ENCODE results near the gene CHRNA10.

Gene CHRNA10, protein sequence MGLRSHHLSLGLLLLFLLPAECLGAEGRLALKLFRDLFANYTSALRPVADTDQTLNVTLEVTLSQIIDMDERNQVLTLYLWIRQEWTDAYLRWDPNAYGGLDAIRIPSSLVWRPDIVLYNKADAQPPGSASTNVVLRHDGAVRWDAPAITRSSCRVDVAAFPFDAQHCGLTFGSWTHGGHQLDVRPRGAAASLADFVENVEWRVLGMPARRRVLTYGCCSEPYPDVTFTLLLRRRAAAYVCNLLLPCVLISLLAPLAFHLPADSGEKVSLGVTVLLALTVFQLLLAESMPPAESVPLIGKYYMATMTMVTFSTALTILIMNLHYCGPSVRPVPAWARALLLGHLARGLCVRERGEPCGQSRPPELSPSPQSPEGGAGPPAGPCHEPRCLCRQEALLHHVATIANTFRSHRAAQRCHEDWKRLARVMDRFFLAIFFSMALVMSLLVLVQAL

DNA sequence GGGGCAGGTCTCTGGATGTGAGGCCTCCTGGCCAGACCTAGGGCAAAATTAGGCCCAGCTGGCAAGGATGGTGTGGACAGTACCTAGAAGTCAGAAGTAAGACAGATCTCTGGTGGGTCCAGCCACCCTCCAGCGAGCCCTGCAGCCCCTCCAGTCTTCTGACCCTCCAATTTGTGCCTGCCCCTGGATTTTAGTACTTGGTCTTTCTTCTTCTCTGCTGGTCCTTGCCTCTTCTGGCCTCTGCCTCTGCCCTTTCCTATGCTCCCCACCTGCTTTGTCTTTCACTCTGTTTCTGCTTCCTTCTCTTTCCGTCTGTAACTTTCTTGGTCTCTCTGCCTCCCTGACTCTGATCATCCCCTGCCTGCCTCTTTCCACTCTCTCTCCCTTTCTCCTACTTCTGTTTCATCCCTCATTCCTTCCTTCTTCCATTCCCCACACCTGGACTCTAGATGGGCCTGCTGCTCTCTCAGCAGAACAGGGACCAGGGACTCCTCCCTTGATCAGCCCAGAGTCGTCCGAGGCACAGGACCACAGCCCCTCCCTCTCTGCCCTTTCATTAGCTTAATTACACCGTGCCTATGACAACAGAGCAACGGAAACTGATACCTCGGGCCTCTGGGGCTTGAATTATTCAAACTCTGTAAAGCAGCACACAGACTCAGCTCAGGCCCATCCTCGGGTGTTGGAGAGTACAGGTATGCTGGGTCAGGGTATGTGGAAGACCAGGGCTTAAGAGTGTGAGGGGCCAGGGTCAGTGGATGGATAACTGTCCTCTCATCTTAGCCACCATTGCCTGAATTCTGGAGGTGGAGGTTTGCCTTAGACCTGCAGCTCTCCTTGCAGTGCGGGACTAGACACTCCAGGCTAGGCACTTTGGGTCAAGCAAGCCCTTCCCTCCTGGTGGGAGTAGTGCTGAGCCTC is at the start of gene CHRNA10:
Gene CHRNA10 (minus strand): TSS at position 51 of the 921 bp plus-strand sequence. CDS start 72 bp downstream, outside the sequence.
- no peak for DNase-seq
- intact Hi-C loops (cut with DNase I), result no loop called here

DNA sequence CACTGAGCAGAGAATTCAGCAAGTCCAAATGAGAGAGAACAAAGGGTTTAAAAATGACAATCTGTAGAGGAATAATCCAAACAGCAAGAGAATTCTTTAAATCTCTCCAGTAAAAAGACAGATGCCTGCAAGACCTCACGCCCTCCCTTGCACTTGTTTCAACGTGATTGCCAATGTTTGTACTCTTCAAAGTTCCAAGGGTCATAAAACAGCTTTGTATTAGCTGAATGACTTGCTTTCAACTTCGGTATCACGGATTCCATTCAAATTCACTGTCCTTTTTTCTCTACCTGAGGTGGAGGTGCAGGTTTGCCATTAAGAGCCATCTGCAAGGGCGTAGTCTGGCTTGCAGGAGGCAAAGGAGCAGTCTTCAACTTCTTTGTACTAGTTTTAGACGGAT is 41.1 kb upstream of the CHRNA10 start:
- no peak for DNase-seq
- intact Hi-C loops (cut with DNase I), result no loop called here

DNA sequence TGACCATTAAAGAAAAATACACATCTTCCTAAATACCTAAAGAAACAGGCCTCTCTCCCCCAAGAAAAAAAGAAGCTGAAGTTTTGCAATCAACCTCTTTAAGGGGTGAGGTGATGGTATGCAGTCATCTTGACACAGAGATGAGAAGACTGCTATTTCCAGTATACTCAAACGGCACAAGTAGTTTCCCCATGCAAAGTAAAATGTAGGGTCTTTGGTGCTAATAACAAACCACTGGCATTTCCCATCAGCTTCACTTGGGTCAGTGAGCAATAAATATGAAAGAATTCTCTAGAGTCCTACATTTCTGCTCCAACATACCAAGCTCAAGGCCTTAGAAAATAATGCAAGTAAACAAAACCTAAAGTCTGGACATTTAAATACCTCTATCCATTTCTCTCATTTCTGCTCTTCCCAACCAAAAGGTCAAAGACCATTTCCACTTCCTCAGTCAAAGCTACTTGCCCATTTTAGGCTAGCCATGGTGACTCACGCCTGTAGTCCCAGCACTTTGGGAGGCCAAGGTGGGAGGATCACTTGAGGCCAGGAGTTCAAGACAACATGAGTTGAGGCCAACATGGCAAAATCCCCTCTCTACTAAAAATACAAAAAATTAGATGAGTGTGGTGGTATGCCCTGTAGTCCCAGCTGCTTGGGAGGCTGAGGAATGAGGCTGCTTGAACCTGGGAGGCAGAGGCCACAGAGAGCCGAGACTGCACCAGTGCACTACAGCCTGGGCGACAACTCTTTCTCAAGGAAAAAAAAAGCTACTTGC is 39.5 kb upstream of the CHRNA10 start:
- intact Hi-C loops (cut with DNase I), result no loop called here

GRCh38 chr11:3709977-3710376 is 38.8 kb upstream of the CHRNA10 start:
- intact Hi-C loops (cut with DNase I), result no loop called here
- DNase-seq, result no peak

More for the DNA sequence above, 39.5 kb upstream of the CHRNA10 start:
- no peak for DNase-seq

- no peak for DNase-seq
- intact Hi-C loops (cut with DNase I), result no loop called here
Observed at GRCh38 chr11:3707176-3707575, 36.0 kb upstream of the CHRNA10 start.

DNA sequence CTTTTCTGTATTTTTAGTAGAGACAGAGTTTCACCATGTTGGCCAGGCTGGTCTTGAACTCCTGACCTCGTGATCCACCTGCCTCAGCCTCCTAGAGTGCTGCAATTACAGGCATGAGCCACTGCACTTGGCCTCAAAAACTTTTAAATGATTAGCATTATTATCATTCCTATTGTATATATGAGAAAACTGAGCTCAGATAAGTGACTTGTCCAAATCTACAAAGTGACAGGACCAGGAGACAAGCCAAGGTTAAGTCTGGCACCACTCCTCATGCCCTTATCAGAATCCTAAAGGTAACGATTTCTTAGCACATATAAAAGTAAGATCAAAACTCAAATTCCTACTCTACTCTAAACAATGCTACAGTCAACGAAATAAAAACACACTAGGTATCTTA is 32.2 kb upstream of the CHRNA10 start:
- intact Hi-C loops (cut with DNase I), result no loop called here
- DNase-seq, result no peak

GRCh38 chr11:3700910-3701309 is 29.7 kb upstream of the CHRNA10 start:
- no peak for DNase-seq
- intact Hi-C loops (cut with DNase I), result no loop called here

- DNase-seq, result no peak
- intact Hi-C loops (cut with DNase I), result no loop called here
Observed at GRCh38 chr11:3700410-3700809, 29.2 kb upstream of the CHRNA10 start.

GRCh38 chr11:3686751-3687150 is 15.6 kb upstream of the CHRNA10 start:
- intact Hi-C loops (cut with DNase I), result no loop called here
- DNase-seq, result no peak

DNA sequence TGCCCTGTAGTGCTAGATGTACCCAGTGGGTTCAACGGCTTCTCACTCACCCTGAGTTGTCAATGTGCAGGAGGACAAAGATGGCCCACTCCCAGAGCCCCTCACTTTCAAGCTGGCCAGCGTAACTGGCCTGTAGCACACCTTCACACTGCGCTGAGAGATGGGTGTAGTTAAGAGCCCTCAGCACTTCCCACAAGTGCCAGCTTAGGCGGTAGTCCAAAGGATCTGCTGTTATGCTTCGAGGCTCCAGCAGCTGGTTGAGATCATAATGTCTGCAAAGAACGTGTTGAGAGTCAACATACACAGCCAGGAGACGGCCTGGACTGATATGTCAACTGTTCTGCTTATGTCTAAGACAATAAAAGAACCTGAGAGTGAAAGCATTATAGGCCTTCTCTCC is 14.7 kb upstream of the CHRNA10 start:
- DNase-seq, result no peak
- intact Hi-C loops (cut with DNase I), result no loop called here

- no peak for DNase-seq
- intact Hi-C loops (cut with DNase I), result no loop called here
Observed at GRCh38 chr11:3684819-3685172, 13.6 kb upstream of the CHRNA10 start.

GRCh38 chr11:3684129-3684818 is 13.1 kb upstream of the CHRNA10 start:
- intact Hi-C loops (cut with DNase I), result no loop called here
- no peak for DNase-seq

GRCh38 chr11:3683039-3683438 is 11.9 kb upstream of the CHRNA10 start:
- no peak for DNase-seq
- intact Hi-C loops (cut with DNase I), result no loop called here

DNA sequence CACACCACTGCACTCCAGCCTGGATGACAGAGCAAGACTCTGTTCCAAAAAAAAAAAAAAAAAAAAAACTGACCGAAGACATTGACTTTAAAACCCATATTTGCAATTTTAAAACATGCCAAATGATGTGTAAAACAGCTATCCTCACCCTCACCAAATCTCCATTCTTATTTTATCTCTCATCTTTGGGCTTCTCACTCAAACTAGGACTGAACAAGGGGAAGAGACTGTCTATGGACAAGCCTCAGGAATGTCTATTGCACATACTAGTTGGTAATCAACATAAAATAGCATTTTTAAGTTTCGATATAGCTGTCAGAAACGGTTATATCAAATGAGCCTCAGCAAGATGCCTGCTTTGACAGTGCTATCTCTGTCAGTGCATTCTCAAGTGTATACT is 7.9 kb upstream of the CHRNA10 start:
- no peak for DNase-seq
- intact Hi-C loops (cut with DNase I), result no loop called here

GRCh38 chr11:3675971-3676370 is 4.8 kb upstream of the CHRNA10 start:
- DNase-seq, result no peak
- intact Hi-C loops (cut with DNase I), result no loop called here

DNA sequence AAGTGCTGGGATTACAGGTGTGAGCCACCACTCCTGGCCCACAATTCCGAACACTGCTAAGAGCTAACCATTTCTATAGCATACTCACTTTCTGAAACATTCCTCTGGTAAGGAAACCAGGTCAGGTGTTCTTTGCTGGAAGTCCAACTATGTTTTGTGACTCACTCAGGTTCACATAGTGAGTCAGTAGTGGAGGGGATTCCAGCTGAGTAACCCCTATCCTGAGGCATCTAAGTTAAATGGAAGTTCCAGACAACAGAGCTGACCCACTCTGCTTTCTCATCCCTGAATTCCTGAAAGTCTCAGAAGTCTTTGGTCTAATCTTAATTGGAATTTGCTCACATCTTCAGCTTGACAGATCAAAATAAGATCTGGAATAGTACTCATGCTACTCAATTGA is 3.0 kb upstream of the CHRNA10 start:
- intact Hi-C loops (cut with DNase I), result no loop called here
- no peak for DNase-seq

- DNase-seq, result no peak
- intact Hi-C loops (cut with DNase I), result no loop called here
Observed at GRCh38 chr11:3669742-3670183, 1.4 kb downstream of the CHRNA10 start.

DNA sequence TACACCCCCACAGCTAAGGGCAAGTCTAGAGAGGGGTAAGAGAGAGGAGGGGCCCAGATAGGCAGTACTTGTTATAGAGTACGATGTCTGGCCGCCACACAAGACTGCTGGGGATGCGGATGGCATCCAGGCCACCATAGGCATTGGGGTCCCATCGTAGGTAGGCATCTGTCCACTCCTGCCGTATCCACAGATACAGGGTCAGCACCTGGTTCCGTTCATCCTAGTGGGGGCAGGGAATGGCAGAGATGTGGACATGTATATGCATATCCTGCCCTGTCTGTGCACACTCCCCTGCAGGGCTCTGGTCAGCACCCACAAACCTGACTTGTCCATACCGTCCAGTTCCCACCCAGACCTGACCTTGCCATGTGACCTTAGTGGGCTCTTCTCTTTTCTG is 2.1 kb downstream of the CHRNA10 start:
- intact Hi-C loops (cut with DNase I), result no loop called here
- DNase-seq, result no peak

DNA sequence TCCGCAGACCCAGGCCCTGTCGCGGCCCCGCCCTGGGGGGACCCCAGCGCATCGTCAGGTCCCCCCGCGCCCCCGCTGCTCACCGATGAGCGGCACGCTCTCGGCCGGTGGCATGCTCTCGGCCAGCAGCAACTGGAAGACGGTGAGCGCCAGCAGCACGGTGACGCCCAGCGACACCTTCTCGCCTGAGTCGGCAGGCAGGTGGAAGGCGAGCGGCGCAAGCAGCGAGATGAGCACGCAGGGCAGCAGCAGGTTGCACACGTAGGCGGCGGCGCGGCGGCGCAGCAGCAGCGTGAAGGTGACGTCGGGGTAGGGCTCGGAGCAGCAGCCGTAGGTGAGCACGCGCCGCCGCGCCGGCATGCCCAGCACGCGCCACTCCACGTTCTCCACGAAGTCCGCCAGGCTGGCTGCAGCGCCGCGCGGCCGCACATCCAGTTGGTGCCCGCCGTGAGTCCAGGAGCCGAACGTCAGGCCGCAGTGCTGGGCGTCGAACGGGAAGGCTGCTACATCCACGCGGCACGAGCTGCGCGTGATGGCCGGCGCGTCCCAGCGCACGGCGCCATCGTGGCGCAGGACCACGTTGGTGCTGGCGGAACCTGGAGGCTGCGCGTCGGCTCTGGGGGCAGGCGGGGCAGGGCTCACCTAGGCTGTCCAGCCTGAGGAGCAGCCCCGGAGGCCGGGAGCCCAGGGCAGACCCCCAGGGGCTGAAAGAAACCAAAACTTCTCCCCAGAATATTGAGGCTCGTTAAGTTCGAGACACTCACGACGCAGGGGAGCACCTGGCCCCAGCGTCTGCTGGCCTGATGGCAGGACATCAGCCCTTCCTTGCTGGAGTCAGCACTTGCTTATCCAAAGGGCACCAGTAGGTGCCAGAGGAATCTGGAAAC is 3.8 kb downstream of the CHRNA10 start:
- intact Hi-C loops (cut with DNase I), result no loop called here
- DNase-seq, result no peak
